Astrocyte of the spinal cord (primary cell): ENCODE results near the gene OR2V1.
"Not testable (repeated sequence)": the region's sequence is repeated elsewhere in the genome, so short reads cannot be mapped to it uniquely, and the experiment has no call there.

Source experiments
- DNase-seq: peaks from one replicate; pipeline ENCODE4 v3.0.0; 2011; ENCODE audit warnings: low read depth, low spot score
- H3K4me3 ChIP-seq: 2 replicates; pipeline ENCODE4 v1.5.1; 2011; ENCODE audit warnings: low read depth, mild to moderate bottlenecking, low read length, moderate library complexity
- in situ Hi-C: cut with HindIII; loops from 2 replicates; pipeline ENCODE4 v1.10.0; 2017; ENCODE audit warnings: low sequenced_read_pairs
- TF ChIP-seq, protein P1 (sequence below): IDR thresholded peaks from 2 replicates; pipeline ENCODE4 v1.5.1; 2012; ENCODE audit warnings: low read depth, mild to moderate bottlenecking, low read length, inconsistent platforms

OR2V1 gene

DNA sequence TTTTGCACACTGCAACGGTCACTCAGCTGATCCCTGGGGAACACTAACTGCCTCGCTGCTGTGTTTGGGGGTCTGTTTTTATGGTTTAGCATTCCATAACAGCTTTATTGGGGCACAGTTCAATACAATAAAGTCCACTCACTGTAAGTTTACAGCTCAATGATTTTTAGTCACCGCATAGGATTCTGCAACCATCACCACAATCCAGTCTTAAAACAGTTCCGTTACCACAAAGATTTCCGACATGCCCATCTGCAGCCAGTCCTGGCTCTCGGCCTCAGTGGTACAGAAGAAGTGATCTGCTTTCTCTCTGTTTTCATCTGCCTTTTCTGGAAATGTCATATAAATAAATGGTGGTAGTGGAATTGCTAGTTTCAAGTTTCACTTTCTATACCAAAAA lies 40.0 kb upstream of the OR2V1 start:
- in situ Hi-C loops: no loop called here
- DNase-seq: peak; percentile 57
- TF ChIP-seq, protein P1, sequence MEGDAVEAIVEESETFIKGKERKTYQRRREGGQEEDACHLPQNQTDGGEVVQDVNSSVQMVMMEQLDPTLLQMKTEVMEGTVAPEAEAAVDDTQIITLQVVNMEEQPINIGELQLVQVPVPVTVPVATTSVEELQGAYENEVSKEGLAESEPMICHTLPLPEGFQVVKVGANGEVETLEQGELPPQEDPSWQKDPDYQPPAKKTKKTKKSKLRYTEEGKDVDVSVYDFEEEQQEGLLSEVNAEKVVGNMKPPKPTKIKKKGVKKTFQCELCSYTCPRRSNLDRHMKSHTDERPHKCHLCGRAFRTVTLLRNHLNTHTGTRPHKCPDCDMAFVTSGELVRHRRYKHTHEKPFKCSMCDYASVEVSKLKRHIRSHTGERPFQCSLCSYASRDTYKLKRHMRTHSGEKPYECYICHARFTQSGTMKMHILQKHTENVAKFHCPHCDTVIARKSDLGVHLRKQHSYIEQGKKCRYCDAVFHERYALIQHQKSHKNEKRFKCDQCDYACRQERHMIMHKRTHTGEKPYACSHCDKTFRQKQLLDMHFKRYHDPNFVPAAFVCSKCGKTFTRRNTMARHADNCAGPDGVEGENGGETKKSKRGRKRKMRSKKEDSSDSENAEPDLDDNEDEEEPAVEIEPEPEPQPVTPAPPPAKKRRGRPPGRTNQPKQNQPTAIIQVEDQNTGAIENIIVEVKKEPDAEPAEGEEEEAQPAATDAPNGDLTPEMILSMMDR: no peak
- H3K4me3 ChIP-seq: no peak overlapping the region

DNA sequence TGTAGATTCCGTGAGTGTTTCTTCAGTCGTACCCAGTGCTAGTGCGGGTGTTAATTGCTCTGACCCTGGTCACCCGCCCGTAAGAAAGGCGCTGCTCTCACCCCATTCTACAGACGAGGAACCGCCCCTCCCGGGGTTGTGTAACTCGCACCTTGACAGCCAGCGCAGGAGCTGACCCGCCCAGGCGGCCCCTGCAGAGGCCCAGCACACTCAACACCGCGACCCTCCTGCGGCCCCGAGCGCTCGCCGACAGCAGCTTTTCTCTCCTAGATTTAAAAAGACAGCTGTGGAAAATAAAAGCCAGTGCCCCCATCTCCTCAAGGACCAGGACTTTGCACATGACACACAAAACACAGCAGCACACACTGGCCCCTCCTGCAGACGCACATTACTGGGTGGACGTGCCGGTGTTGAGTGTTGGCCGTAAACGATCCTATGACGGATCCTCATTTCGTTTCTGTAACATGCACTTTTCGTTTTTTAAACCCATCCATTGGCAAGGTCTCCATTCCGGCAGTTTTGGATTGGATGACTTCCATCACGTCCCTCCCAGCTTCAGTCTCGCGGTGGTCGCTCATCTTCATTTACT lies 39.4 kb upstream of the OR2V1 start:
- TF ChIP-seq, protein P1: no peak
- H3K4me3 ChIP-seq: peak overlapping the region; percentile 35
- in situ Hi-C loops: no loop called here
- no peak for DNase-seq

DNA sequence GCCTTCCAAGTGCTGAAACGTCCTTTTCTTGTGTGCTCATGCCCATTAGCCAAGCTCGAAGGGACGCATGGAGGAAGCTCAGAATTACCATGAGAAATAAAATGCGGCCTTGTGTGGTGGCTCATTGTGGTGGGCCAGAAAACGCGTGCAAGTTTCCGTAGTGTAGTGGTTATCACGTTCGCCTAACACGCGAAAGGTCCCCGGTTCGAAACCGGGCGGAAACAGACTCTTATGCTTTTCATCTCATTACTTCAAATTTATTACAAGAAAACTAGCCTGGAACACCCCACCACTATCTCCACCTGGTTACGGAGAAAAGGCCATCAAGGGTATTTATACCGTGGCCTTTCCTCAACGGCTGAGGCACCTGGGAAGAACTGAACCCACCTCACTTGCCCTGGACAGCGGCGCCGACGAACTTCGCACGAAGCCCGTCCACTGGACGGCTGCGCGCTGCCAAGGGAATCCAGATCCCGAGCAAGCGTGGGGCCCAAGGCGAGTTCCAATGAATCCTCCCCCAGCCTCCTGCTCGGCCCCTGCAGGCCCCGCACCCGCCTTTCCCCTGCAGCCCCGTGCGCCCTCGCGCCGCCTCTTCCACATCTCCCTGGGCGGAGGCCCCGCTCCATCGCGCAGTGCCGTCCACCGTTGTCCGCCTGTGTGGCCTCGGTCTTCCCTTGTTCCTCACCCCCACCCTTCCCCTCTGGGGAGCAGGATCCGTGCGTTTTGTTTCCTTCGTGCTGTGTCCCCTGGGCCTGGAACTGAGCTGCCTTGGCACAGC lies 38.7 kb upstream of the OR2V1 start:
- peak; percentile 73 for DNase-seq
- in situ Hi-C loops: not testable (repeated sequence)
- peak overlapping the region; percentile 35 for H3K4me3 ChIP-seq

DNA sequence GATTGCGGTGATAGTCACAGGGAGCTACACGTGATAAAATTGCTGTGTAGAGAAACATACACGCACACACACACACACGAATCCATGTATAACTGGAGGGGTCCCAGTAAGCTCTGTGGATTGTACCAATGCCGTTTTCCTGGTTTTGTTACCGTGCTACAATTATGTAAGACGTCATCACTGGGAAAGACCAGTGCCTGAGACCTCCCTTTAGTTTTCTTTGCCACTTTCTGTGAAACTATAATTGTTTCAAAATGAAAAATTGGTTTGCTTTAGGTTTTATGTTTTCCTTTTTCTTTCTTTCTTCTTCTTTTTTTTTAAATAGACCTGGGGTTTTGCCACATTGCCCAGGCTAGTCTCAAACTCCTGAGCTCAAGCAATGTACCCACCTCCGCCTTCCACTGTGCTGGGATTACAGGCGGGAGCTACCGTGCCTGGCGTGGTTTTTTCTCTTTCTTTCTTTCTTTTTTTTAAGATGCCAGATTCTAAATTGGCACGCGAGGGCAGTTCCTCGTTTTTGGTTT lies 37.7 kb upstream of the OR2V1 start:
- no peak for DNase-seq
- in situ Hi-C loops: no loop called here
- TF ChIP-seq, protein P1: no peak
- no peak overlapping the region for H3K4me3 ChIP-seq

DNA sequence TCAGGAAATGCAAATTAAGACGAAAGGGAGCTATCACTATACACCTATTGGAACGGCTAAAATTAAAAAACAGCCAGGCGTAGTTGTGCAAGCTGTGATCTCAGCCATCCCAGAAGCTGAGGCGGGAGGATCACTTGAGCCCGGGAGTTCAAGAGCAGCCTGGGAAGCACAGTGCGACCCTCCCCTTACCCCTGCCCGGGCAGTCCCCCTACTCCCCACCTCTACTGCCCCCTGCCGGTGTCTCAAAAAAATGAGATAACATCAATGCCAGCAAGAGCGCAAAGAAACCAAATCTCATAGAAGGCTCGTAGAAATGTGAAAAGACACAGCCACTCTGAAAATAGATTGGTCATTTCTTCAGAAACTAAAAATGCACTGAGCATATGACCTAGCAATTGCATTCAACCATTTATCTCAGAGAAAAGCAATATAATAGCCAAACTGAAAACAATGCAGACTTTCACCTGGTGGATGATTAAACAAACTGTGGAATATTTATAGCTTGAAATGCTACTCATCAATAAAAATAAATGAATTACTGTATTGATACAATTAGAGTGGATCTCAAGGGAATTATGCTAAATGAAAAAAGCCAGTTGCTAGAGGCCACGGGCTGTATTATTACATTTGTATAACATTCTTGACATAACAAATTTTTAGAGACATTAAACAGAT lies 37.0 kb upstream of the OR2V1 start:
- no peak overlapping the region for H3K4me3 ChIP-seq
- in situ Hi-C loops: no loop called here
- DNase-seq: no peak
- TF ChIP-seq, protein P1: peak; percentile 41

DNA sequence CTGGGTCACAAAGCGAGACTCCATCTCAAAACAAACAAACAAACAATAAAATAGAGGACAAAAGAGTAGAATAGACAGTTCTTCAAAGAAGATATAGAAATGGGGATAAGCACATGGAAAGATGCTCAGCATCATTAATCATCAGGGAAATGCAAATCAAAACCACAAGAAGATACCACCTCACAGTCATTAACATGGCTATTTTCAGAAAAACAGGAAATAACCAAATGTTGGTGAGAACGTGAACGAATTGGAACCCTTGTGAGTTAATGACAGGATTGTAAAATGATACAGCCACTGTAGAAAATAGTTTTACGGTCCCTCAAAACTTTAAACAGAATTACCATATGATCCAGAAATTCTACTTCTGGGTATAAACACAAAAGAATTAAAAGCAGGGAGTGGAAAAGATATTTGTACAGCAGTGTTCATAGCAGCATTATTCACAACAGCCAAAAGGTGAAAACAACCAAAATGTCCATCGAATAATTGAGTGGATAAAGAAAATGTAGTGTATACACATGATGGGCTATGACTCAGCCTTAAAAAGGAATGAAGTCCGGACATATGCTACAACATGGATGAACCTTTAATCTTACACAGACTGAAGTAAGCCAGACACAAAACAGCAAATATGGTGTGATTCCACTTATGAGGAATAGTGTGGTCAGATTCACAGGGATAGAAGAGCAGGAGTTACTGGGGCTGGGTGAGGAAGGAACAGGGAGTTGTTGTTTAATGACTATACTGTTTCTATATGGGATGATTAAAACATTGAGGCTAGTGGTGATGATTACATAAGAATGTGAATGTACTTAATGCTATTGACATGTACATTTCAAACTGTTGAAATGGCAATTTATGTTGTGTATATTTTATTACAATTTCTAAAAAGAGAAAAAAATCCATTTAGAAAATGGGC lies 36.1 kb upstream of the OR2V1 start:
- TF ChIP-seq, protein P1: no peak
- H3K4me3 ChIP-seq: no peak overlapping the region
- in situ Hi-C loops: no loop called here
- no peak for DNase-seq
